SK-N-MC (cell line): ENCODE measurements around the gene FRMD4A.
A peak's percentile ranks its signal among the peaks of the same experiment; 100 is the strongest.

Experiments used
- DNase-seq: peaks from one replicate; pipeline ENCODE4 v3.0.0-alpha.2; 2011; ENCODE audit warnings: low read depth, low spot score
- H3K27ac ChIP-seq: fragments of 200-600 bp; sonication (generic); 2 replicates; pipeline ENCODE4 v1.5.1; 2016; ENCODE audit warnings: mixed run types
- H3K36me3 ChIP-seq: fragments of 200-600 bp; sonication (generic); 2 replicates; pipeline ENCODE4 v1.6.1; 2017; ENCODE audit warnings: antibody characterized with exemption, low read length, mixed read lengths; ENCODE audit not compliant: insufficient read depth
- H3K4me3 ChIP-seq: fragments of 200-600 bp; sonication (generic); 2 replicates; pipeline ENCODE4 v1.5.1; 2016
- H3K9ac ChIP-seq: fragments of 200-600 bp; sonication (generic); 2 replicates; pipeline ENCODE4 v1.8.0; 2017; ENCODE audit warnings: mixed run types, mixed read lengths; ENCODE audit not compliant: insufficient read length
- H3K9me3 ChIP-seq: fragments of 200-600 bp; sonication (generic); 2 replicates; pipeline ENCODE4 v1.6.1; 2017; ENCODE audit warnings: low read depth, mild to moderate bottlenecking, antibody characterized with exemption, low read length, moderate library complexity, mixed read lengths
- EZH2 ChIP-seq: fragments of 200-600 bp; sonication (generic); IDR thresholded peaks from one replicate; pipeline ENCODE4 v1.6.1; 2017; ENCODE audit warnings: antibody characterized with exemption
- FOXP2 ChIP-seq: optimal IDR thresholded peaks from 2 replicates; pipeline ENCODE3; 2011; ENCODE audit warnings: mild to moderate bottlenecking, moderate library complexity; ENCODE audit not compliant: insufficient read depth; ENCODE audit errors: extremely low read length, control extremely low read depth
- POLR2AphosphoS5 ChIP-seq: IDR thresholded peaks from 2 replicates; pipeline ENCODE4 v1.6.1; 2012; ENCODE audit warnings: mild to moderate bottlenecking, low read depth, low read length, borderline replicate concordance

Gene FRMD4A

DNA sequence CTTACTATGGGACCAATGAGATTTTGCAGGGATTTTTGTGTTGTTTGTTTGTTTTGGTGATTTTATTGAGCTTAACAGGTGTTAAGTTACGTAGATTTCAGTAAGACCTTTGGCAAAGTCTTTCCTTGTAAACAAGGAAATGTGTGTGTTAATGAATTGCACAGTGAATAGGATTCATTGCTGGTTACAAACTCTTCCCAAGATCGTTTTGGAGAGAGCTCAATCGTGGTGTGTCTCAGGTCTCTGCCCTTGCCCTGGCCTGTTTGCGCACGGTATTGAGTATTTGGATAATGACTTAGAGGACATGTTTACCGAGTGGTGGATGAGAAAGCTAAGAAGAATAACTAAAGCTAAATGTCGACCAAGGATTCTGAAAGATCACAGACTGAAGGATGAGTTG lies 702.1 kb downstream of the FRMD4A start:
- no peaks in the 10 kb centered on the region for H3K36me3 ChIP-seq
- H3K27ac ChIP-seq: no peak overlapping the region
- DNase-seq: no peak
- H3K9me3 ChIP-seq: no peaks in the 10 kb centered on the region
- H3K4me3 ChIP-seq: no peak overlapping the region
- H3K9ac ChIP-seq: no peak overlapping the region
- TF ChIP-seq EZH2: no peak
- no peak for TF ChIP-seq FOXP2
- no peak for TF ChIP-seq POLR2AphosphoS5

DNA sequence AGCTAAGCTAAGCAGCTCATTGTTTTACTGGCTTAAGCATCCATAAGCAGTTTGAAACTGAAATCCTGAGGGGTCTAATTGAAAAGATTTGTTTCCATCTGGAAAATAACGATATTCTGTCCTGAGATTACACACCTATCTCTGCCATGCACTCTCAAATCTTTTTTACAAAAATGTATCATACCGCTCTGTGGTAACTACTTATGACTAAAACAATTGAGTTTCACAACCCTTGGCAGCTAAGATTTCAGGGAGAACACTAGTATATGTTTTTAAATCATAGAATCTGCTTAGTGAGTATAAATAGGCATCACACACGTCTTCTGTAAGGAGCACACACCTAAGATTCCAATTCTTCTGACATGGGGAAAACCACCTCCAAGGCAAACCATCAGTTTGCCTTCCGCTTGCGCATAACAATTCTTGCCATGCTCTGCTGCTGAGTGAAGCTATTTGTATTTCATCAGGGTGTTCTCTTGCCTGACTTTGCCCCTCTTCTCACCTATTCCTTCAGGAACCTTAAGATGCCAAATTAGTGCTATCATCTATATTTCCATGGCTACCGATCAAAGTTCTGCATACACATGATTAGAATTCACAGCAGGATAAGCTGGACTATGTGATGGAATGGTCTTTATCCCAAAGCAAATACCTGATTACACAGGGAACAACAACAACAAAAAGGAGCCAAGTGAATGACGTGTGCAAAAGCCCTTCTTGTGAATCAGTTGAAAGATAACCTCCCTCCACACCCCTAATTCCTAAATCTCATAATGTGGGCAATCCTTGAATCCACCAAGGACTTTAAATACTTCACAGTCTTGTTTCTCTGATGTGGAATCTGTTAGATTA lies 703.0 kb downstream of the FRMD4A start:
- DNase-seq: no peak
- Histone ChIP-seq H3K9me3 (no peaks in the 10 kb centered on the region), H3K27ac (no peak overlapping the region), H3K4me3 (no peak overlapping the region), H3K9ac (no peak overlapping the region), H3K36me3 (no peaks in the 10 kb centered on the region)
- TF ChIP-seq EZH2 (no peak), POLR2AphosphoS5 (no peak), FOXP2 (no peak)

DNA sequence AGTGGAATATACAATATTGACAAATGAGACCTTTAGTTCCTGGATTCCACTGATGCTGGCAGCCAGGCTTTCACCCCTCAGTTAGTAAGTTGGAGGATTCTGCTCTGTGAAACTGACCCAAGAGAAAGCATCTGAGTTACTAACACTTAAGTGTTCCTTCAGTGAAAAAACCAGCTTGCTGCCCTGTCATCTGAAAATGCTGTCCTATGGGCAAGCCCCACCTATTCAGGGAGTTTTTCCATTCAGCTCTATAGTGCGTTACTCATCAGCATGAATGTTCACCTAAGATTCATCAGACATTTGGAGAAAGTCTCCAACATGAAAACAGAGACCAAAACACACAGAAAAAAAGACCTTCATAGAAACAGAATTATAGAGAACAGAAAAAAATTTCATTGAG lies 706.1 kb downstream of the FRMD4A start:
- DNase-seq: no peak
- H3K9me3 ChIP-seq: no peaks in the 10 kb centered on the region
- no peak overlapping the region for H3K4me3 ChIP-seq
- TF ChIP-seq POLR2AphosphoS5 (no peak), EZH2 (no peak), FOXP2 (no peak)
- H3K36me3 ChIP-seq: no peaks in the 10 kb centered on the region
- no peak overlapping the region for H3K27ac ChIP-seq
- no peak overlapping the region for H3K9ac ChIP-seq

DNA sequence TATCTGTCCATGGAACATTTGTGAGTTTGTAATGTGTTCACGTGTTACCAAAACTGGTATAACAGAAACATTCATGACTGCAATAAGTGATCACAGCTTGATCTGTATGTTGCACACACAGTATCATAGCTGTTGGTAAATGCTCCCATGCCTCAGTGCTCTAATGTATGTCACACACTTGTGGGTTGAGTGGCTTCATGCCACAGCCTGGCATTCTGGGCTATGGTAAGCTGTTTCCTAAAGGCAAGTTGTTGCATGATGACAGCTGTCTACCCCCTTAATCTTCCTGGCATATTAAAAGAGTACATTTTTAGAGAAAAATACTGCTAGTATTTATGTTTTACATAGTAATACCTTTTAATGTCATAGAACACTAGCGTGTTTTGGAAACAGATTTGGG lies 708.8 kb downstream of the FRMD4A start:
- Histone ChIP-seq H3K4me3 (no peak overlapping the region), H3K36me3 (no peaks in the 10 kb centered on the region), H3K9me3 (no peaks in the 10 kb centered on the region), H3K27ac (no peak overlapping the region), H3K9ac (no peak overlapping the region)
- DNase-seq: no peak
- TF ChIP-seq POLR2AphosphoS5: no peak
- TF ChIP-seq EZH2: no peak
- no peak for TF ChIP-seq FOXP2

DNA sequence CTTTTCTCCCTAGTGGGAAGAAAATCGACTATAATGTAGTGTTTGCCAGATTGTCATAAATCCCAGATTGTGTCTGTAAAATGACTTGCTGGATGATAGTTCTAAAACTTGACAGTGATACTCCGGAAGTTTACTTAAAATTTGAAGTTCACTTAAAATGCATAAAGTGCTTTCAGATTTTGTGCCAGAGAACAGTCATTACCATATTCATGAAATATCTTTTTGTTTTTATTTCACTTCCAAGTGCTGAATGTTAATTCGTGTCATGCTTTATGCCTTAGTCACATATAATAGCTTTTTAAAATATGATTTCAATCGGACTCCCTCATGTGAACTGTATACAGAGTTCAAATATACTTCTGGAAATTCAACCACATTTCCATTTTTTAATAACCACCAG lies 713.6 kb downstream of the FRMD4A start:
- H3K27ac ChIP-seq: no peak overlapping the region
- TF ChIP-seq POLR2AphosphoS5 (no peak), FOXP2 (no peak), EZH2 (no peak)
- peak; percentile 5 for DNase-seq
- H3K9ac ChIP-seq: no peak overlapping the region
- no peak overlapping the region for H3K4me3 ChIP-seq
- H3K9me3 ChIP-seq: no peaks in the 10 kb centered on the region
- H3K36me3 ChIP-seq: peaks cover 5% of the 10 kb centered on the region

DNA sequence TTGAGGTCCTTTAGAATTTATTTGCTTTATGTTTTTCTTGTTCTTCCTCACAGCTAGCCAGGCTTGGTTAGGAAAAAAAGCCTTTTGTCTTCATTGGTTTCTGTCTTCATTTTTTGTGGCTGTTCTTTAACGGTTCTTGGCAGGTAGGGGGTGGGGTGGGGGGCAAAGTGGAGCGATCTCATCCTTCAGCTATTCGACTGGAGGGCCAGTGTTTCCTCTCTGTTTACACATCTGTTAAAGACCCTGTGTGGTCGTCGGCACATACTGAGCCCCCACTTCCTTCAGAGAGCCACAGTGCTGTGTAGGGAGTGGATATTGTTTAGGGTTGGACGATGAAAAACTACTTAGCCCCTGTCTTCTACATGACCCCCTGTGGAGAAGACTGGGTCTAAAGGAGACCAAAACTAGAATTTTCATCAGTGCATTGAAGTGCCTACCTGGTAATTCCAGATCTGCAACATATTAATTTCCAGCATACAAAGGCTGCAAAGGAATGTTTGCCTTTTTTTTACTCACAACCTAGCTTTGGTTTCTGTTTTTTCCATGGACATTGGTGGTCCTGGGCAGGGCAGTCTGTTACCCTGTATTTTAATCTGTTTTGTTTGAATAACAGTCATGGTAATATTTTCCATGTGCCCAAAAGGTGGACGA lies 714.9 kb downstream of the FRMD4A start:
- H3K27ac ChIP-seq: no peak overlapping the region
- H3K36me3 ChIP-seq: peaks cover 5% of the 10 kb centered on the region
- H3K9me3 ChIP-seq: no peaks in the 10 kb centered on the region
- no peak overlapping the region for H3K9ac ChIP-seq
- no peak overlapping the region for H3K4me3 ChIP-seq
- DNase-seq: no peak
- TF ChIP-seq POLR2AphosphoS5 (no peak), EZH2 (no peak), FOXP2 (no peak)

DNA sequence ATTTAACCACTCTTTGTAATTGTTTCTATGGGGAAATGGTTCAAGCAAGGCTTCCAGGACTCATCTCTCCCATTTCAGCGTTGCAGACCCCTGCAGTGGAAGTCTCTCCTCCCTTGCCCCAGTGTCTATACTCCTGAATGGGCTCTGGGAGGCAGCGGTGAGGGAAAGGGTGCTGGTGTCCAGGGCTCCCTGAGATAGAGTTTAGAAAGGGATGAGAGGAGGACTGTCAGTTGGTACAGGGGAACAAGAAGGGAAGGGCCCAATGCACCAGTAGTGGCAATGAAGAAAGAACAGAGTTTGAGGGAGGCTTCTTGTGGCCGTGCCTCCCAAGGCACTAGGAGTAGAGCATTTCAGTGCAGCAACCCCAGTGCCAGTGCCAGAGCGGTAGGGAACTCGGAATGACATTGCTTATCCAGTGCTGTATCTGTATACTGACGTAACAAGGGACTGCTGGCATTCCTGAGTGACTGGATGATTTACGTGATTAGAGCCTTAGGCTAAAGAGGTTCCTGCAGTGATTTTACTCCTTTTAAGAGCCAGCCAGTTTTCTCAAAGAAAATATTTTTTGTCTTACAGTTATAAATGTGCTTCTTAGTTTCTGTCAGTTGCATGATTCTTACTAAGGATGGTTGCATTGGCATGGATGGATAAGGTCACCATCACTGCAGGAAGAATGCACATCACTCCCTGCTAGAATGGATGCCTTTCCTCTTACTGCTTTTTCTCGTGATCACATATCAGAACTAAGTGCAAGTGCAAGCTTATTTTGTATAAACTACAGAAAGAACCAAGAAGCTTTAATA lies 716.0 kb downstream of the FRMD4A start:
- peak; percentile 47 for DNase-seq
- Histone ChIP-seq H3K9ac (no peak overlapping the region), H3K27ac (no peak overlapping the region), H3K36me3 (peaks cover 5% of the 10 kb centered on the region), H3K4me3 (no peak overlapping the region), H3K9me3 (no peaks in the 10 kb centered on the region)
- TF ChIP-seq EZH2 (no peak), POLR2AphosphoS5 (no peak), FOXP2 (no peak)

DNA sequence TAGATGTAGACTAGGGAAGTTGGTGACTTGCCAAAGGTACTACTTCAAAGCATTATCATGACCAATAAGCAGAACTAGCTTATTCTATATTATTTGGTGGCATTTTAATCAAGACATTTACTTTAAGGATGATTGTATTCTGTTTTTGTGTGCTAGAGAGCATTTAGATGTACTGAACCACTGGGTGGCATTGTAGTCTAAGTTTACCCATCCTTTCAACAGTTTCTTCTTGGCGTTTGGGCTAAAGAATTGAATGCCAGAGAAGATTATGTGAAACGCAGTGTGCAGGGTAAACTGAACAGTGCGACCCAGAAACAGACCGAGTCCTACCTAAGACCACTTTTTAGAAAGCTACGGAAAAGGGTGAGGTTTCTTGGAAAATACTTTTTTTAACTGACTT lies 717.2 kb downstream of the FRMD4A start:
- H3K9ac ChIP-seq: no peak overlapping the region
- DNase-seq: no peak
- TF ChIP-seq FOXP2 (no peak), EZH2 (no peak), POLR2AphosphoS5 (no peak)
- H3K4me3 ChIP-seq: no peak overlapping the region
- H3K9me3 ChIP-seq: no peaks in the 10 kb centered on the region
- no peak overlapping the region for H3K27ac ChIP-seq
- peaks cover 5% of the 10 kb centered on the region for H3K36me3 ChIP-seq
